T-helper 2 cell (primary cell): Measurements from ENCODE around the gene POP4.
A peak's percentile ranks its signal among the peaks of the same experiment; 100 is the strongest.
"Not testable (repeated sequence)": the region's sequence is repeated elsewhere in the genome, so short reads cannot be mapped to it uniquely, and the experiment has no call there.

ENCODE experiments used
- DNase-seq, 5 experiments: peaks; one replicate each; pipeline versions ENCODE4 v3.0.0 to v3.0.0-alpha.2; 2012 to 2022

The POP4 gene

DNA sequence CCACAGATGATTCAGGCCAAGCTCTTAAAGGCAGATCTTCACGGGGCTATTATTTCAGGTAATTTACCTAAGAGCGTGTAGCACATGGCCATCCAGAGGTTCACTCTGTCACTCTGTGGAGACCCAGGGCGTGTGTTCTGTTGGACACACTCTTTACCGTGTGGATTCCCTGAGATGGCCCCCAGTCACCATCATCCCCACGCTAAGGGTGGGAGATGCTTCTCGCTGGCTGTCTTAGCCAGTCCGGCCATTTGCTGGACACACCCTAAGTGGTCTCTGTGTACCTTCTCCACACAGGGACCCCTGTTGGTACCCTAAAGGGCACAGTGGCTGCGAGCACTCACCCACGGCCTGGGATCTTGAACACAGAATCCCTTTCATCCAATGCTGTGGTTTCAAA, 6.0 kb downstream of the POP4 start:
- DNase-seq: no peak

DNA sequence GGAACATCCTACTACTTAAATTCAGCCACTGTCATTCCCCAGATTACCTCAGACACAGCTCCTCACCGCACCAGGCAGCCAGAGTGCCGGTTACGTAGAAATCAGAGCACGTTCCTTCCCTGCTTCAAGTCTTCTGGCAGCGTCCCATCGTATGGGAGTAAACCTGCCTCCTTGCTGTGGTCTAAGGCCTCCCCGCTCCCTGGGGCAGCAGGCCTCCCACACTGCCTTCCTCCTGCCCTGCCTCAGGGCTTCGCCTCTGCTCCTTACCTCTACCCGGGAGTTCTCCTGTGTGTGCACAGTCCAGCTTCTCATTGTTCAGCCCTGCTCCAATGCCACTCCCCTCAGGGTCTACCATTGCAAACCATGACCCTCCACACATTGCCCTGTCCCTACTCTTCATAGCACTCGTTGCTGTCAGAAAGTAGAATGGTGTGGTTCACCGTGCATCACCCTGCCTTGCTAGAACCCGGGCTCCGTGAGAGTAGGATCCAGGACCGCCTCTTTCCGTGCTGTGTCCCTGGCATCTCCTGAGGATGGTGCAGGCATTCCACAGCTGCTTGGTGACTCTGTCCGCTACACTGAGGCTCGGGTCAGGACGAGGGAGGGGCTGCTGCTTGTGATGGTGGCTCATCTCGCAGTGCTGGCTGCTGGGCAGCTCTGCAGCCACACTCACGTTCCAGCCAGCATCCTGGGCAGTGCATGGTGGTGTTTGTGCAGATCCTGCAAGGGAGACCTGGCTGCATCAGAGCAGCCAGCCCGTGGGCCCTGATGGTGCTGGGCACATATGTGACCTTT, 6.9 kb downstream of the POP4 start:
- no peak for DNase-seq

DNA sequence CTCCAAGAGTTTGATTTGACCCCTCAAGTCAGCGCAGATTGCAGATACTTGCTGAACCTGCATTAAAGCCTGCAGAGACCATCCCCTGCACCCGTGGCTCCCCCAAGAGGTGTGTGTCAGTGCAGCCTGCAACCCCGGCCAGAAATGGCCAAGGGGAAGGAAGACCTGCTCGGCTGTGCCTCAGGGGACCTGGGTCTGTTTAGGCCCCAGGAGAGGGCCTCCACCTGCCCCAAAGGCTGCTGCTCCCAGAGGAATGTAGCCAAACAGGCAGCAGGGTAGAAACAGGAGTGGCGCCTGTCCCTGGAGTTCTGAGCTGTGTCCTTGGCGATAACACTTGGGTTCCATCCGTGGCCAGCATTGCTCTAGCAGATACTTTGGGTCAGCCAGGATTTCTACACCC, 8.0 kb downstream of the POP4 start:
- DNase-seq: no peak

DNA sequence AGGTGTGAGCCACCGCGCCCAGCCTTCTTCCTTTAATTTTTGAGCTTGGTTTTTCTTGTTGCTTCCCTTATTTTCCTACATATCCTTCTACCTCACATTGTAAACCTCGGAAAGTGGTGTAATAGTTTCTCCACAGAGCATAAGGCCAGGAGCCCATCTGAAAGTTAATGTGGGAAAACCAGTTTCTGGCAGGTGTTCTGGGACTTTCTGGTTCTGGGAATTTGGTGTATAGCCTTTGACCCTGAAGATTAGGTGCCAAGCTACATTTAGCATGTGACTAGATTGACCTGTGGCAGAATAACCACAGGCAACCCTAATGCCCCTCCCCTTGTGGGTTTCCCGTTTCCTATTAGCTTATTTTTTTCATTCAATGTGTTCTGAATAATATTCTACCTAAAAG, 8.7 kb downstream of the POP4 start:
- DNase-seq: no peak

DNA sequence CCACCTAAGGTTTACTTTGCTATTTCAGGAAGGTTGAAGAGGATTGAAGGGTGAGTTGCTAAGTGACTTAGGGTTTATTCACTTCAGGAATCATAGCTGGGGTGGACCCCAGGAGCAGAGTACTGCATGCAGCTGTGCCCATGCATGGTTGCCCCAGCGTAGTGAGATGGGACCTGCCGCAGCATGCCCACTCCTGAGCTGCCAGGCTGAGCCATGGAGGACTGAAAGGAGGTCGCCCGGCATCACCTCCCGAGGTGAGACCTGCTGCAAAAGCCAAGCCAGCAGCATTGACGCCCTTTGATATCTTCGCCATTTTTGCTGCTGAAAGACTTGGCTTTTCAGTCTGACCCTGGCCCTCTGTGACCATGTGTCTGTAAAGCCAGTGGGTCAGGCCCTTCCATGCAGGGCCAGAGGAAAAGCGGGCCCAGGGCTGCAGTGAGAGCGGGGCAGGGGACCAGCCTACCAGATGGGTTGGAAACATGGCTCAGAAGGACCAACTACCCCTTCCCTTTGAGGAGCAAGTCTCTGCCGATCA, 9.9 kb downstream of the POP4 start:
- DNase-seq: no peak

DNA sequence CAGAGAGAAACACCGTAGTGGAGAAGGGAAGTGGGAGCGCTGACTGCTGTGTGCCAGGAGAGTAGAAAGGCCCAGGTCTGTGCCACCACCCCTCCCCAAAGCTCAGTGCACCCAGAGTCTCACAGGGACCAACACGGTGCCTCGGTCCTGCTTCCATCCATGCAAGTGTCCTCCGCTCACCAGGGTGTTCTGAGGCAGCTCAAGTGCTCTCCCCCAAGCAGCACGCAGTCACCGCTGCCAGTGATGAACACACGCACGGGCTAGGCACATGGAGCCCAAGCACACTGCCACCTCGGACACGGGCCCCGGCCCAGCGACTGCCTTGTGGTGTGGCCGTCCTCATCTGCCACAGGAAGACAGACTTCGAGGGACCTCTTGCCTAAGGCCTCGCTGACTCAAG, 10.5 kb downstream of the POP4 start:
- no peak for DNase-seq

DNA sequence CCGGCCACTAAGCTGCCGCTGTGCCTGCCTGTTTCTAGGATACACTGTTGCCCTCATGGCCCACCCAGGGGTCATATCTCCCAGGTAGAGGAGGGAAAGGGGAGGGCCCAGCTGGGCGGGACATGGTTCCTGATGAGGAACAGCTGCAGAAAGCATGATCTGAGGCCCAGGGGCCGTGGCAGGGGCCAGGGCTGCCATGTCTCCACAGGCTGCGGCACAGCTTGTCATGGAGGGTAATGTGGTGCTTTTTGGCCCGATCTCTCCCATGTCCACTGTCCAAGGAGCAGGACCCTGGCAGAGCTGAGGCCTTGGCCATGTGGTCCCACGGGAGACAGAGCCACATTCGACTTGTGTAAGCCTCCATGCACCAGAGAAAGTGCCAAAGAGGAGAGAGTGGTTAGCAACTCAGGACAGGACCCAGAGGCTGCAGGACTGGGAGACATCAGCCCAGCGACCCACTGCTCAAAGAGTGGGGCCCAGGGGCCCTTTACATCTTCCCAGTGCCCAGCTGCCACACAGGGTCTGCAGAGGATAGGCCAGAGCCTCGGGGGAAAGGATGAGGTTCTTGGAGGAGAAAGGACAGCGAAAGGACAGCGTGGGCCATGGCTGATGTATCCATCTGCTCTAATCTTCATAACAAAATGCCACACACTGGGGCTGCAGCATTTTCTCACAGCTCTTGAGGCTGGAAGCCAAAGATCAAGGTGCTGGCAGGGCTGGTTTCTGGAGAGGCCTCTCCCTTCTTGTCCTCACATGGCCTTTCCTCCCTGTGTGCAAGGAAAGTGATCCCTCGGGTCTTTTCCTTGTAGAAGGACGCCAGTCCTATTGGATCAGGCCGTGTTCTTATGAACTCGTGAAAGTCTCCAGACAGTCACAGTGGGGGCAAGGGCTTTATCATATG, 11.5 kb downstream of the POP4 start:
- no peak for DNase-seq

DNA sequence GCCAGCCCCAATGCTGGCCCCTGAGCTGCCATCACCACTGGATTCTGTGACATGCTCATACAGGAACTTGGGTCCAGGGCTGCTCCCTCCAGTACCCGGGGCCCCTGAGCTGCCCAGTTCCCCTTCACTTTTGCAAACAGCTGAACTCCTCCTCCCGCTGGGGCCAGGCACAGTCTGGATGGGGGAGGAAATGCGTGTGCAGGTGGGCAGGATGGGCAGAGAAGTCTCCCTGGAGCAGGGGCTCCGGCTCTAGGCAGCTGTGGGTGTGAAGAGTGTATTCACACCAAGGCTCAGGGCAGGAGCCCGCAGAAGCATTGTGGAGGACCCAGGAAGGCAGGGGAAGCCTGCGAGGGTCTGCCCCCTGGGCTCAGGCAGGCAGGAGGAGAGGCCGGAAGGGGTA, 12.4 kb downstream of the POP4 start:
- DNase-seq: no peak

DNA sequence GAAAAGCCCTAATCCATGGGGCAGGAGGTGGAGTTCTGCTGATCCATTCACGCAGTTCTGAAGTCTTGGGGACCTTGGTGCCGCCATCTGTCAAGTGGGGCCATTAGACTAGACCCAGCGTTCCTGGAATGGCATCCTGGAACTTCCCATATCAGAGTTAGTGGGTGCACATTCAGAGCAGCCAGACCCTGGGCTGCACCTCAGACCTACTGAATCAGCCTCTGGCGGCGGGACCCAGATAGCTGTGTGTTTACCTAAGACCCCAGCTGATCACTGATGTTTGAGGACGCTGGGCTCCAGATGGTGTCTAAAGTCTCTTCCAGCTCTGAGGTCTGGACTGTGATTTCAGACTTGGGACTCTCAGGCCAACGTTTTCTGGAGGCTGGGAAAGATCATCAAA, 12.8 kb downstream of the POP4 start:
- no peak for DNase-seq

DNA sequence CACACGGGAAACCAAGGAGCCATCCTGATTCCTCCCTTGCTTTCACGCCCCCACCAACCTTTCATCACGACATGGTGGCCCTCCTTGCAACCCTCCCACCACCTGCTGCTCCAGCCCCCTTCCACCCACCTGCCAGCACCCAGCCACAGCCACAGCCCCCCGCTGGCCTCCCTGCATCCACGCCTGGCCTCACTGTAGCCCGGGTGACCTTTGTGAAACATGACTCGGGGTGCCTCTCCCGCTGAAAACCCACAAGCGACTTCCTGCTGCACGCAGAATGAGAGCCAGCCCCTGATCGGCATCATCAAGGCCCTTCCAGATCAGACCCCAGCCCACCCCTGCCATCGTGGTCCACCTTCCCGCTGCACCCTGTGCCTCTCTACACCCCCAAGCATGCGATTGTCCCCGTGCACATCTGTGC, 14.9 kb downstream of the POP4 start:
- DNase-seq: peak in 2 of 5 experiments; percentile 26 to 67

DNA sequence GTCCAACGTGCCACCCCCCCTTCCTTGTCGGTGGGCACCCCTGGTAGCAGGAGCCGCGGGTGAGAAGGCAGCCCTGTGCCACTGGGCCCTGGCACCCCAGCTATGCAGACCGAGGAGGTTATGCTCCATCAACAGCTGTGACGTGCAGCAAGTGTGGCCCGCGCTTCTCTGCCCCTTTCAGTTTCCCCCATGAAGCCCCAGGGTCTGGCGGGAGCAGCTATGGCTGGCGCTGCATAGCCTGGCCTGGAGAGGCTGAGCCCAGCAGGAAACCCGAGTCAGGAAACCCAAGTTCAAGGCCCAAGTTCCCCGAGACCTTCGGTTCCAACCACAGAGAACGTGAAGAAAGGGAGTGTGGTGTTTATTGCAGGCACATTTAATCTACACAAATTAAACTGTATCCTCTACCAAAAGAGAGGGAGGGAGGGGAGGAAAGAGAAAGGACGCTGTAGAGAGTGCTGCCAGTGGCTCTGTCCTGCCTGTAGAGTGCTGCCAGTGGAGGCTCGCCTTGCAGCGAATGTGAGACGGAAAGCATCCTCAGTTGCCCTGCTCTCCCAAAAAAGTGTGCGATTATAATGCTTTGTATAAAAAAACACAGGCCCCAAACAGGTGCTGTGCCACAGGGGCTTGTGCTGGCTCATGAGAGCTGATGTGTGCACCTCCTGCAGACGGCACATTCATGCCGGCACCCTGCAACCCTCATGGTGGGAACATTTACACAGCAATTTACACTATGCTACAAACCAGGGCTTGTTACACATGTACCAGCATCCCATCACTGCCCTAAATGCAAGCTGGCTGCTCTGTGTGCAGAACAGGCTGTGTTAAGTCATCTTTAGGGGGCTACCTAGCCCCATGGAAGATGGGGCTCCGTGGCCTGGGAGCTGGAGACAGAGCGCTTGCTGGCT, 16.3 kb downstream of the POP4 start:
- peak in 2 of 5 experiments; percentile 48 to 73 for DNase-seq

DNA sequence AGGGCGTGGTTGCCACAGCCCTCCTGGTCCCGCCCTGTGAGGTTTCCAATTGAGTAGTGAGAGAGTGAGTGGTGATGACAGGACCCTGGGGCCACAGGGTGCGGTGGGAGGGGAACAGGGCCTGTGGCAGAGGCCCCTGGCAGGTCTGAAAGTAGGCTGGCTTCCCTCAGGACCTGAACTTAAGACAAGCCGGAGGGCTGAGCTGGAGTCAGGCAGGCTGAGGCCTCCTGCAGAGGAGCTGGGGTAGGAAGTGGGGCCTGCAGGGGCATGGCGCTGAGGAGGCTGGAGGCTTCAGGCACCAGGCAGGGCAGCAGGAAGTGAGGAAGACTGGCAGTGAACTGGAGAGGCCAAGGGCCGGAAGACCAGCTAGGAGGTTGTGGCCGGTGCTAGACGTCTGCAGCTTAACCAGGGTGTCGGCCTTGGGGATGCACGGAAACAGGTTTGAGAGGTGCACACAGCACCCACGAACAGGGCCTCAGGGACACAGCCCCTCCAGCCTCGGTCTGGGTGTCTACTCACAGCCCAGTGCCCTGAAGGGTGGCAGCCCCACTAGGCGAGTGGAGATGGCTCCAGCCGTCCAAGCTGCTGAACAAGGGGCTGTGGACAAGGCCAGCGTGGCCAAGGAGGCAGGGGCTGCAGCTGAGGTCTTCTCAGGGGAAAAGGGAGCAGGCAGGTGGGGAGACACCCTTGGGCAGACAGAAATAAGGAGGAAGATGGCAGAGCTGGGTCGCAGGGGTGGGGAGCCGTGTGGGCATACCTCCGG, 17.8 kb downstream of the POP4 start:
- peak in 3 of 5 experiments; percentile 42 to 89 (median 53) for DNase-seq

DNA sequence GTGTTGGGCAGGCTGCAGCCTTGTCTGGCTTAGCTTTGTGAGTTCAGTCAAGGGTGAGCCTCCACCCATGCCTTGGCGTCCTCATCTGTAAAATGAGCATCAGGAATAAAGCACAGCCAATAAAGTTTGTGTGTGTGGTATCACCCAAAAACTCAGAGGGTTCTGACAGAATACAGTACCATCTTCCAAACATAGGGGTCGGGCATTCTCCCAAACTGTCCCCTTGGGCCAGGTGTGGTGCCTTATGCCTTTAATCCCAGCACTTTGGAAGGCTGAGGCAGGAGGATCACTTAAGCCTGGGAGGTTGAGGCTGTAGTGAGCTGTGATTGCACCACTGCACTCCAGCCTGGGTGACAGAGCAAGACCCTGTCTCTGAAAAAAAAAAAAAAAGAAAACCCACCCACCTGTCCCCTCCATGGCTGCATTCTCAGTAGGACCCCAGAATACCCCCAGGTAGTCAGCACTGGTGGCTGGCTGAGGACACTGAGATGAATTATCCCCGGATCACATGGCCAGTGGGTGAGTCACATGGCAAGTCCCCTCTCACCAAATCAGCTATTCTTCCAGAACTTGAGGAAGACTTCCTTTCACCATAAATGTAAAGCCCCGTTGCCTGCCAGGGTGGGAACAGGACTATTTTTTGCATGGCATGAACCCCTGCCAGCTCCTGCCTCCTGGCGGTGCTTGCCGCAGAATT, 18.6 kb downstream of the POP4 start:
- no peak for DNase-seq

DNA sequence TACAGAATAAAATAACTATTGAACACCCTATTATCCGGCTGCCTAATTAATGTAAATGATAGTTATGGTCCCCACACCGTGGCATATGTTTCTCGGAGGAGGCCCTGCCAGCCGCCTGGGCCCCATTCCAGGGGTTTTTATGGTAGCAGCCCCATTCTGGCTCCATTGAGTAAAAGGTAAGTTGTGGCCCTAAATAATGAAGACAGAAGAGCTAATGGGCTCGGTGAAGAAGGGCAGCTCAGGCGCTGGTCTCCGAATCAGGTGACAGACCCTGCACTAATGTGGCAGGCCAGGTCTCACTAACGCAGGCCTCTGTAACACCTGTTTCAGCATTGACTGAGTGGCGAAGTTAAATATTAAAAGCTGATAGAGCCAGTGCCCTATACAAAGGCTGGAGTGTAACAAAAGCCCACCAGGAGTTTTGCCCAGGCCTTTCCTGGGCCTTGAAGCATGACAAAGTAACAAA, 19.1 kb downstream of the POP4 start:
- no peak for DNase-seq

DNA sequence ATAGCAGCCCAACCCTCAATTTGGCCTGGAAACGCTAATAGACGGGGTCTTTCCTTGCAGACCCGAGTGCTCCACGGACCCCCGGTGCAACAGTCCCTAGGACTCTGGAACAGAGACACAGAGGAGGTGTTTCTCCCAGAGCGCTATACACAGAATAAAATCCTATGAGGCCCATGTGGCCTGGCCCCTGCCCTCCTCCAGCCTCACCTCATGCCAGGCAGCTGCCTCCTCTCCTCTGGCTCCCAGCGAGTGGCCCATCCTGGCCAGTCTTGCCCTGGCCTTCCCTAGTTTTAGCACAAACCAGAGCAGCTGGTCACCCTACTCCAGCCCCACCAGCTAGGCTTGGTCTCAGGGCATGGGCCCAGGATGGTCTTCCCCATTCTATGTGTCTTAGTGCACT, 20.3 kb downstream of the POP4 start:
- no peak for DNase-seq

DNA sequence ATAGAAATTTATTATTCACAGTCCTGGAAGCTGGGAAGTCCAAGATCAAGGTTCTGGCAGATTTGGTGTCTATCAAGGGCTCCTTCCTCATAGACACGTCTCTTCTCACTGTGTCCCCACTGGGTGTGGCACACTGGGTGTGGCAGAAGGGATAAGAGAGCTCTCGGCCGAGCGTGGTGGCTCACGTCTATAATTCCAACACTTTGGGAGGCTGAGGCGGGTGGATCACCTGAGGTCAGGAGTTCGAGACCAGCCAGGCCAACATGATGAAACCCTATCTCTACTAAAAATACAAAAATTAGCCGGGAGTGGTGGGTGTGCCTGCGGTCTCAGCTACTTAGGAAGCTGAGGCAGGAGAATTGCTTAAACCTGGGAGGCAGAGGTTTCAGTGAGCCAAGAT, 20.7 kb downstream of the POP4 start:
- DNase-seq: not testable (repeated sequence)

DNA sequence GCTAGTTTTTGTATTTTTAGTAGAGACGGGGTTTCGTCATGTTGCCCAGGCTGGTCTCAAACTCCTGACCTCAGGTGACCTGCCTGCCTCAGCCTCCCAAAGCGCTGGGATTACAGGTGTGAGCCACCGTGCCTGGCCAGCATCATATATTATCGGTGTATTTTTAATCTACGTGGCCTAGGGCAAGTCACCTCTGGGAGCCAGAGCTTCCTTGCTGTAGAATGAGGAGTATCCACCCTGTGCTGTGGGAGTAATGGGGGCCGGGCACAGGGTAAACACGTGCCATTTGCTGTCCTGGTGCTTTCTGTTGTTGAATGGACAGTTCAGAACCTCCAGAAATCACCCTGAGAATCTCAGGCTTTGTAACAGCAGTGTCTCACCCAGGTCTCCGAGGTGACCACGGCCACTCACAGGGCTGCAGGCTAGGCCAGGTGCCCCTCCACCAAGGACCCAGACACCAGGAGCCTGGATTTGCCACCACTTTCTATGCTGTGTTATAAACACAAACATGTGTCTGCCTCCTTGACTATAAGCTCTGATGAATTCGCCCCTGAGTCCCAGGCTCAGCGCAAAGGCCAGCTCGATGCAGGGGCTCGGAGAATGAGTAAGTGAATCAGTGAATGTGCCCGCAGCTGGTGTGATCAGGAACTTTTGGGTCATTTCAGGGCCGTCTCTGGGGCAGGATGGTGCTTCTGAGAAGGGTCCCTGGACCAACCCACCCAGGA, 22.7 kb downstream of the POP4 start:
- DNase-seq: no peak

DNA sequence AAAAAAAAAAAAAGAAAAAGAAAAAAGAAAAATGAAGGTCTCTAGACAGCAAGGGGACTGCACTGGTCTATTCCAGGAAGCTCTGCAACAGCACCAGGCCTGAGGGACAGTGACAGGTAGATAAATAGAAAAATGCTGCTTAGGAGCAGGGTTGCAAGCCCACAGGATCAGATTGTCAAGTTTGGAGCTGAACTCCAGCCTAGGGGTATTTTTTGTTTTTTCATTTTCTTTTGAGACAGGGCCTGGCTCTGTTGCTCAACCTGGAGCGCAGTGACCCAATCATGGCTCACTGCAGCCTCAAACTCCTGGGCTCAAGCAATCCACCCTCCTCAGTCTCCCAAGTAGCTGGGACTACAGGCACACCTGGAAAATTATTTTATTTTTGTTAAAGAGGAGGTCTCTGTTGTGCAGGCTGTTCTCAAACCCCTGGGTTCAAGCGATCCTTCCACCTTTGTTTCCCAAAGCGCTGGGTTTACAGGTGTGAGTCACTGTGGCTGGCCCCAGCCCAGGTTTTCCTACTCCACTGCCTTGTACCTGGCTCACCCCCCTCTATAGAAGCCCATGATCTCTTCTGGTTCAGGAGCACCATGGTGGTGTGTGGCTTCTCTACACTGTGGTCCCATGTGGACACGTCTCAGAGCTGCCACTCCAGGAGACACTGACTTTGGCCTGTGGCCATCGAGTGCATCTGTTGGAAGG, 23.9 kb downstream of the POP4 start:
- no peak for DNase-seq

DNA sequence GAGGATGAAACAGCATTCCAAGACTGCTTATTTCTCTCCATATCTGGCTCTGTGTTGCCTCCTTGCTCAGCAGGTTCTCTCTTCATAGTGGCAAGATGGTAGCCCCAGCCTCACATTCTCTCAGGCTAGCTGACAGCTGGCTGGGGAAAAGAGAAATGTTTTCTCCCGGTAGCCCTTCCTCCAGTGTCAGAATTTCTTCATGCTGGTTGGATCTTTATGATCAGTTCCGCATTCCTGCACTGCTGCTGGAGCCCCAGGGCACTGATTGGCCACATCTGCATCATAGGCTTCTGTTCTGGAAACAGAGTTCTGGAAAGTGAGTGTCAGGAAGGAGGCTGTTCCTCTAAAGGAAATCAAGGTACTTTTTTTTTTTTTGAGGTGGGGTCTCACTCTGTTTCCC, 24.6 kb downstream of the POP4 start:
- DNase-seq: no peak

DNA sequence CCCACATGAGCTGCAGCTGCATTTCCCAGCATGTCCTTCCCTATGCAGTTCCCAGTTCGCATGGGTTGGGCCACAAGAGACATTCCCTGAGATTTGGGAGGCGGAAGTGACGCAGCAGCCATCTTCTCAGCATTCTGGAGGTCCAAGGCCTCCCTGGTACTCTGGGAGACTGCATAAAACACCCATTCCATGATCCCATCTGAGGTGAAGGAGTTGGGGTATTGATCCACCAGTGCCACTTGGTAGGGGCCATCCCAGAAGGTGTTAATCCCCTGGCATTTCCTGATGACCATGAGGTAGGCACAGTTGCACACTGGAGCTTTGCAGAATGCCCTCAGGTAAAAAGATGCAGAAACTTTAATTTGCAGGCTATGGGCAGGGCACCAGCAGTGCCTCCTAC, 25.4 kb downstream of the POP4 start:
- no peak for DNase-seq
